ENCODE data around the gene CYLD. TPM values are rescaled to one million over a fixed set of nuclear protein-coding genes. Genes with fewer than 3 reads are reported as not detected.

CYLD gene
- total RNA-seq, 2 experiments from 2014 or later, result 235 to 254 TPM

- ChIA-PET POLR2A (interaction anchor here (0.9 to 9.4 kb wide), 12 partner anchors 8 to 408 kb away, joined by 3 to 180 read pairs (median 8); partner anchors contain the start of genes NKD1 and SNX20), CTCF (interaction anchor here (0.9 to 10.3 kb wide), 14 partner anchors 11 to 721 kb away, joined by 3 to 240 read pairs (median 6); partner anchors contain the start of gene CNEP1R1)
- peak overlapping the region; percentile 82 for H3K27ac Mint-ChIP-seq
- H3K4me1 Mint-ChIP-seq, result peaks cover 57% of the 10 kb centered on the region
- peak; percentile 44 for DNase-seq
- H3K36me3 Mint-ChIP-seq (ENCODE audit: low read depth), result peaks cover 66% of the 10 kb centered on the region
- peak overlapping the region; percentile 94 for H3K4me3 Mint-ChIP-seq
- H3K27me3 Mint-ChIP-seq, result no peaks in the 10 kb centered on the region
- no peaks in the 10 kb centered on the region for H3K9me3 Mint-ChIP-seq
Measured at GRCh38 chr16:50745940-50746339, 4.1 kb downstream of the CYLD start.

- CTCF ChIA-PET, result interaction anchor here (0.6 to 10.3 kb wide), 24 partner anchors 10 to 722 kb away, joined by 3 to 240 read pairs (median 4); partner anchors contain the start of genes BRD7, CNEP1R1, HEATR3 and SNX20
- Mint-ChIP-seq H3K27me3 (no peaks in the 10 kb centered on the region), H3K36me3 (ENCODE audit: low read depth) (peaks cover 75% of the 10 kb centered on the region), H3K9me3 (no peaks in the 10 kb centered on the region), H3K4me1 (peaks cover 60% of the 10 kb centered on the region), H3K4me3 (peak overlapping the region; percentile 75), H3K27ac (peak overlapping the region; percentile 97)
- POLR2A ChIA-PET, result interaction anchor here (0.6 to 9.4 kb wide), 18 partner anchors 9 to 536 kb away, joined by 3 to 180 read pairs (median 6); partner anchors contain the start of genes NKD1 and SNX20
- DNase-seq, result peak; percentile 35
Measured at GRCh38 chr16:50747207-50747956, 5.5 kb downstream of the CYLD start.

- DNase-seq, result no peak
- Mint-ChIP-seq H3K36me3 (ENCODE audit: low read depth) (peaks cover 74% of the 10 kb centered on the region), H3K4me3 (peak overlapping the region; percentile 28), H3K4me1 (peaks cover 72% of the 10 kb centered on the region), H3K9me3 (no peaks in the 10 kb centered on the region), H3K27me3 (no peaks in the 10 kb centered on the region), H3K27ac (peak overlapping the region; percentile 23)
- ChIA-PET CTCF (interaction anchor here (0.7 to 10.3 kb wide), 5 partner anchors 13 to 727 kb away, joined by 3 to 240 read pairs (median 4); partner anchors contain the start of gene CNEP1R1), POLR2A (interaction anchor here (0.7 to 2.0 kb wide), 3 partner anchors 10 to 384 kb away, joined by 3 to 7 read pairs (median 5); partner anchors contain the start of genes CYLD and SNX20)
Measured at GRCh38 chr16:50751528-50751927, 9.6 kb downstream of the CYLD start.

- peak overlapping the region; percentile 12 for H3K4me3 Mint-ChIP-seq
- H3K36me3 Mint-ChIP-seq (ENCODE audit: low read depth), result peaks cover 77% of the 10 kb centered on the region
- POLR2A ChIA-PET, result interaction anchor here (0.8 to 1.6 kb wide), 3 partner anchors 71 to 86 kb away, joined by 3 to 5 read pairs (median 3); partner anchors contain the start of gene SNX20
Measured at GRCh38 chr16:50752471-50753235, 10.8 kb downstream of the CYLD start.

GRCh38 chr16:50756473-50756872, 14.6 kb downstream of the CYLD start:
- ChIA-PET POLR2A (interaction anchor here (0.7 to 2.1 kb wide), 5 partner anchors 10 to 387 kb away, joined by 3 to 9 read pairs (median 4); partner anchors contain the start of gene SNX20), CTCF (interaction anchor here (1.0 to 4.4 kb wide), 4 partner anchors 10 to 90 kb away, joined by 3 to 28 read pairs (median 10); no protein-coding TSS in a partner anchor)
- H3K9me3 Mint-ChIP-seq, result no peaks in the 10 kb centered on the region
- no peaks in the 10 kb centered on the region for H3K27me3 Mint-ChIP-seq
- no peak overlapping the region for H3K27ac Mint-ChIP-seq
- no peak overlapping the region for H3K4me3 Mint-ChIP-seq
- H3K4me1 Mint-ChIP-seq, result peaks cover 68% of the 10 kb centered on the region
- DNase-seq, result no peak
- peaks cover 77% of the 10 kb centered on the region for H3K36me3 Mint-ChIP-seq (ENCODE audit: low read depth)

More at GRCh38 chr16:50752471-50753235, 10.8 kb downstream of the CYLD start:
- no peak for DNase-seq
- peak overlapping the region; percentile 36 for H3K27ac Mint-ChIP-seq
- no peaks in the 10 kb centered on the region for H3K9me3 Mint-ChIP-seq
- peaks cover 74% of the 10 kb centered on the region for H3K4me1 Mint-ChIP-seq
- H3K27me3 Mint-ChIP-seq, result no peaks in the 10 kb centered on the region
- CTCF ChIA-PET, result interaction anchor here (1.9 to 10.3 kb wide), 3 partner anchors 54 to 82 kb away, joined by 6 to 240 read pairs (median 55); no protein-coding TSS in a partner anchor

- no peak overlapping the region for H3K27ac Mint-ChIP-seq
- no peak for DNase-seq
- H3K27me3 Mint-ChIP-seq, result no peaks in the 10 kb centered on the region
- ChIA-PET POLR2A (no interaction called here), CTCF (interaction anchor here (0.8 to 1.2 kb wide), 2 partner anchors 84 to 95 kb away, joined by 3 to 4 read pairs; no protein-coding TSS in a partner anchor)
- peaks cover 2% of the 10 kb centered on the region for H3K9me3 Mint-ChIP-seq
- H3K36me3 Mint-ChIP-seq (ENCODE audit: low read depth), result peaks cover 79% of the 10 kb centered on the region
- peaks cover 79% of the 10 kb centered on the region for H3K4me1 Mint-ChIP-seq
- no peak overlapping the region for H3K4me3 Mint-ChIP-seq
Measured at GRCh38 chr16:50761267-50761666, 19.4 kb downstream of the CYLD start.

GRCh38 chr16:50762241-50762640, 20.4 kb downstream of the CYLD start:
- H3K36me3 Mint-ChIP-seq (ENCODE audit: low read depth), result peaks cover 80% of the 10 kb centered on the region
- ChIA-PET POLR2A (interaction anchor here (1.1 kb wide), 1 partner anchor 94 kb away, joined by 4 read pairs; no protein-coding TSS in a partner anchor), CTCF (interaction anchor here (0.9 to 1.2 kb wide), 2 partner anchors 44 to 97 kb away, joined by 3 read pairs; no protein-coding TSS in a partner anchor)
- H3K9me3 Mint-ChIP-seq, result peaks cover 7% of the 10 kb centered on the region
- no peaks in the 10 kb centered on the region for H3K27me3 Mint-ChIP-seq
- H3K4me3 Mint-ChIP-seq, result no peak overlapping the region
- DNase-seq, result no peak
- peaks cover 79% of the 10 kb centered on the region for H3K4me1 Mint-ChIP-seq
- no peak overlapping the region for H3K27ac Mint-ChIP-seq

- no peak for DNase-seq
- POLR2A ChIA-PET, result interaction anchor here (1.1 kb wide), 1 partner anchor 95 kb away, joined by 4 read pairs; no protein-coding TSS in a partner anchor
- Mint-ChIP-seq H3K36me3 (ENCODE audit: low read depth) (peaks cover 84% of the 10 kb centered on the region), H3K4me3 (no peak overlapping the region), H3K9me3 (peaks cover 7% of the 10 kb centered on the region), H3K27ac (no peak overlapping the region), H3K27me3 (no peaks in the 10 kb centered on the region), H3K4me1 (peaks cover 80% of the 10 kb centered on the region)
- CTCF ChIA-PET, result interaction anchor here (0.9 to 1.2 kb wide), 2 partner anchors 43 to 98 kb away, joined by 3 read pairs; no protein-coding TSS in a partner anchor
Measured at GRCh38 chr16:50763211-50763610, 21.3 kb downstream of the CYLD start.

- ChIA-PET POLR2A (interaction anchor here (1.1 to 3.5 kb wide), 7 partner anchors 11 to 98 kb away, joined by 3 to 21 read pairs (median 5); no protein-coding TSS in a partner anchor), CTCF (interaction anchor here (0.7 to 1.8 kb wide), 4 partner anchors 11 to 100 kb away, joined by 3 to 10 read pairs (median 4); no protein-coding TSS in a partner anchor)
- Mint-ChIP-seq H3K27ac (peak overlapping the region; percentile 67), H3K4me1 (peaks cover 85% of the 10 kb centered on the region), H3K27me3 (no peaks in the 10 kb centered on the region), H3K4me3 (no peak overlapping the region), H3K9me3 (peaks cover 11% of the 10 kb centered on the region), H3K36me3 (ENCODE audit: low read depth) (peaks cover 90% of the 10 kb centered on the region)
- DNase-seq, result no peak
Measured at GRCh38 chr16:50765260-50765659, 23.4 kb downstream of the CYLD start.

- H3K36me3 Mint-ChIP-seq (ENCODE audit: low read depth), result peaks cover 90% of the 10 kb centered on the region
- ChIA-PET POLR2A (interaction anchor here (1.1 to 3.5 kb wide), 7 partner anchors 11 to 99 kb away, joined by 3 to 21 read pairs (median 5); no protein-coding TSS in a partner anchor), CTCF (interaction anchor here (0.7 to 1.5 kb wide), 4 partner anchors 10 to 101 kb away, joined by 3 to 10 read pairs (median 3); no protein-coding TSS in a partner anchor)
- peak overlapping the region; percentile 67 for H3K27ac Mint-ChIP-seq
- peaks cover 11% of the 10 kb centered on the region for H3K9me3 Mint-ChIP-seq
- no peak for DNase-seq
- H3K27me3 Mint-ChIP-seq, result no peaks in the 10 kb centered on the region
- no peak overlapping the region for H3K4me3 Mint-ChIP-seq
- peaks cover 82% of the 10 kb centered on the region for H3K4me1 Mint-ChIP-seq
Measured at GRCh38 chr16:50765861-50766260, 24.0 kb downstream of the CYLD start.

- POLR2A ChIA-PET, result interaction anchor here (1.0 to 3.5 kb wide), 5 partner anchors 9 to 440 kb away, joined by 4 to 13 read pairs (median 4); no protein-coding TSS in a partner anchor
- Mint-ChIP-seq H3K27me3 (no peaks in the 10 kb centered on the region), H3K4me3 (no peak overlapping the region), H3K4me1 (peaks cover 79% of the 10 kb centered on the region), H3K36me3 (ENCODE audit: low read depth) (peaks cover 93% of the 10 kb centered on the region), H3K9me3 (peaks cover 13% of the 10 kb centered on the region), H3K27ac (no peak overlapping the region)
- DNase-seq, result no peak
- CTCF ChIA-PET, result interaction anchor here (1.0 to 1.6 kb wide), 3 partner anchors 39 to 102 kb away, joined by 3 to 7 read pairs (median 4); no protein-coding TSS in a partner anchor
Measured at GRCh38 chr16:50767197-50767596, 25.3 kb downstream of the CYLD start.

GRCh38 chr16:50771366-50771765, 29.5 kb downstream of the CYLD start:
- H3K36me3 Mint-ChIP-seq (ENCODE audit: low read depth), result peaks cover 85% of the 10 kb centered on the region
- peaks cover 52% of the 10 kb centered on the region for H3K4me1 Mint-ChIP-seq
- H3K4me3 Mint-ChIP-seq, result no peak overlapping the region
- POLR2A ChIA-PET, result no interaction called here
- CTCF ChIA-PET, result interaction anchor here (1.2 kb wide), 1 partner anchor 35 kb away, joined by 5 read pairs; no protein-coding TSS in a partner anchor
- H3K9me3 Mint-ChIP-seq, result peaks cover 10% of the 10 kb centered on the region
- no peak for DNase-seq
- no peaks in the 10 kb centered on the region for H3K27me3 Mint-ChIP-seq
- H3K27ac Mint-ChIP-seq, result no peak overlapping the region

Data from activated CD4-positive, alpha-beta memory T cell treated with anti-CD3 and anti-CD28 coated beads, Interleukin-2, amount 10 ng/mL, durations not matched to agents 7 days and 5 days (primary cell).